NB4 (cell line): ENCODE results near the gene LRRC1.

Experiments
- MYC ChIP-seq: IDR thresholded peaks from 2 replicates; pipeline ENCODE4 v1.6.1; 2011; ENCODE audit warnings: low read depth, low read length
- POLR2A ChIP-seq: IDR thresholded peaks from 2 replicates; pipeline ENCODE4 v1.6.1; 2011; ENCODE audit warnings: mild to moderate bottlenecking; ENCODE audit not compliant: insufficient read length; ENCODE audit errors: extremely low read depth
- TF ChIP-seq, protein P1 (sequence below): IDR thresholded peaks from one replicate; pipeline ENCODE4 v1.5.1; 2012; ENCODE audit warnings: low read depth, low read length
- TF ChIP-seq, protein P2 (sequence below): IDR thresholded peaks from 2 replicates; pipeline ENCODE4 v1.6.1; 2011; ENCODE audit warnings: low read depth, low read length

DNA sequence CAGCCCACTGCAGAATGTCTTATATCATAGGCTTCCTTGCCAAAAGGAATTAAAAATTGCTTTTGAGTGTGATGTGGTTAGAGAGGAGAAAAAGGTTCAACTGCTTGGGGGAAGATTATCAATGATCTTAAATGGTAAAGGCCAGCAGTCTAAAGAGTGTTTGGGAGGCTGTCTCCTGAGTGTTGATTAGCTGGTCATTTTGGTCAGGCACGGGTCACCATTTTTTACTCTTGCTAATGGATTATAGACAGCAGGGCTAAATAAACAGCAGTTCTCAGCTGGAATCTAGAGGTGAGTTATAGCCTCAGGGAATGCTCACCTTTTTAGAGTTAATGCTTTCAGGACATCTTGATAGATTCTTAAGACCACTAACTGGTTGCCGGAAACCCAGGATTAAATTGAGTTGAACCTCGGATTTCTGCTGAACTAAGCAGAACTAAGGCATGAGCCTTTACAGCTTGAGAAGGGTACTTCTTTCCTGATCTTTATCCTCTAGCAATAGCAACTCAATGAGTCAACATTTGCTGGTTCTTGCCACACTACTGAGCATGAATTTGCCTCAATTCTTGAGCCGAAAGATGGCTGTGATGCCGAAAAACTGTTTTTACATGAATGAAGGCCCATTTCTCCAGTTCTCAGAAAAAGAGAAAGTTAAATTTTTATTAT, 120.4 kb downstream of the LRRC1 start:
- TF ChIP-seq, protein P1, sequence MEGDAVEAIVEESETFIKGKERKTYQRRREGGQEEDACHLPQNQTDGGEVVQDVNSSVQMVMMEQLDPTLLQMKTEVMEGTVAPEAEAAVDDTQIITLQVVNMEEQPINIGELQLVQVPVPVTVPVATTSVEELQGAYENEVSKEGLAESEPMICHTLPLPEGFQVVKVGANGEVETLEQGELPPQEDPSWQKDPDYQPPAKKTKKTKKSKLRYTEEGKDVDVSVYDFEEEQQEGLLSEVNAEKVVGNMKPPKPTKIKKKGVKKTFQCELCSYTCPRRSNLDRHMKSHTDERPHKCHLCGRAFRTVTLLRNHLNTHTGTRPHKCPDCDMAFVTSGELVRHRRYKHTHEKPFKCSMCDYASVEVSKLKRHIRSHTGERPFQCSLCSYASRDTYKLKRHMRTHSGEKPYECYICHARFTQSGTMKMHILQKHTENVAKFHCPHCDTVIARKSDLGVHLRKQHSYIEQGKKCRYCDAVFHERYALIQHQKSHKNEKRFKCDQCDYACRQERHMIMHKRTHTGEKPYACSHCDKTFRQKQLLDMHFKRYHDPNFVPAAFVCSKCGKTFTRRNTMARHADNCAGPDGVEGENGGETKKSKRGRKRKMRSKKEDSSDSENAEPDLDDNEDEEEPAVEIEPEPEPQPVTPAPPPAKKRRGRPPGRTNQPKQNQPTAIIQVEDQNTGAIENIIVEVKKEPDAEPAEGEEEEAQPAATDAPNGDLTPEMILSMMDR: no peak
- TF ChIP-seq MYC: no peak
- TF ChIP-seq POLR2A: no peak
- TF ChIP-seq, protein P2, sequence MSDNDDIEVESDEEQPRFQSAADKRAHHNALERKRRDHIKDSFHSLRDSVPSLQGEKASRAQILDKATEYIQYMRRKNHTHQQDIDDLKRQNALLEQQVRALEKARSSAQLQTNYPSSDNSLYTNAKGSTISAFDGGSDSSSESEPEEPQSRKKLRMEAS: no peak
